Measurements from ENCODE around the gene COP1. TPM values are rescaled to one million over a fixed set of nuclear protein-coding genes. Genes with fewer than 3 reads are reported as not detected.

The COP1 gene
- total and polyA plus RNA-seq, 2 of the 4 experiments (the other 2 are of a cell fraction) = 17.8 to 35.0 TPM

DNA sequence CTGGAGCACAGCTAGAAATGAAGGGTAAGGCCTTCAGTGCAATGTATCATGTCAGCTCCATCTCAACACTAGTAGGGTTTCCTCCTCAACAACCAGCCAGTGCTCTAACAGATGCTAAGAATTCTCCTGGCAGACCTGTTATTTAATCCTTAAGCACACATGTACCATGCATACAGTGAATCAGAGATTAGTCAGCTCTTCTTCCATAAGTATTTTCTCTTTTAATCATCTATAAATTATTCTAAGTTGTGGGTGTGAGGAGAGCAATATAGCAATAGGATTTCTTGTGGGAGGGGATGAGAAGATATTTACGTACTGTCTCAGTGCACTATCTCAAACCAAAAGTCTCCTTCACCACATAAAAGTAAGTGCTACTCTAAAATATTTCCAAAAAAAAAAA, 95.3 kb downstream of the COP1 start:
- no peaks in the 10 kb centered on the region for H4K20me1 ChIP-seq (ENCODE audit: insufficient read depth, low read length)
- BruUV-seq (replicated peaks) = no TSS peak
- no peak overlapping the region; the same call in 1 of the 2 replicates for H4K5ac ChIP-seq (ENCODE audit: low read depth, low read length)
- H2BK15ac ChIP-seq (ENCODE audit: low read depth, low read length) = no peak overlapping the region
- H3K9me3 ChIP-seq (ENCODE audit: control insufficient read depth, insufficient read depth, low read length) = no peaks in the 10 kb centered on the region
- H2BK120ac ChIP-seq (ENCODE audit: low read depth, low read length) = no peak overlapping the region
- no peak overlapping the region for H3K27ac ChIP-seq (ENCODE audit: insufficient read depth, low read length)
- no peak overlapping the region for H3K4me3 ChIP-seq (ENCODE audit: insufficient read depth, low read depth, low read length)
- no peak overlapping the region for H2AFZ ChIP-seq (replicated peaks; ENCODE audit: low read length, poor library complexity)
- H3K4me2 ChIP-seq (ENCODE audit: low read depth, low read length) = no peak overlapping the region
- no peak overlapping the region for H3K18ac ChIP-seq (ENCODE audit: low read depth, low read length)
- peaks cover 2% of the 10 kb centered on the region; the same call in 1 of the 2 replicates for H3K4me1 ChIP-seq (ENCODE audit: control insufficient read depth, insufficient read depth, low read length)
- no peaks in the 10 kb centered on the region for H3K9me1 ChIP-seq (ENCODE audit: insufficient read depth, low read length)
- intact Hi-C loops (cut with micrococcal nuclease) (no loop called here), dilution Hi-C loops (cut with HindIII; ENCODE audit: low sequenced_read_pairs, unreplicated experiment) (no loop called here), in situ Hi-C loops (cut with MboI; ENCODE audit: low sequenced_read_pairs) (no loop called here)
- POLR2A ChIA-PET (ENCODE audit: unreplicated experiment) = no interaction called here
- WGBS, 2 experiments (ENCODE audit: extremely low coverage in 2 of 2, insufficient read length in 1 of 2) = no CpG with 5 or more reads among the region's 1 CpG
- H3K27me3 ChIP-seq (ENCODE audit: control insufficient read depth, insufficient read depth, low read length) = no peaks in the 10 kb centered on the region
- no peak overlapping the region for H4K91ac ChIP-seq (ENCODE audit: insufficient read depth, low read depth, low read length)
- no peak overlapping the region for H2BK5ac ChIP-seq (ENCODE audit: low read depth, low read length, poor library complexity, severe bottlenecking)
- H3K36me3 ChIP-seq (ENCODE audit: control insufficient read depth, insufficient read depth, low read length) = peaks cover 3% of the 10 kb centered on the region; the same call in 1 of the 2 replicates
- peaks cover 3 to 7% of the 10 kb centered on the region in 2 experiments; a peak in 2 of 4 replicates for H3K79me1 ChIP-seq (ENCODE audit: low read depth in 1 of 2, low read length in 2 of 2)
- no peak overlapping the region for H3K56ac ChIP-seq (ENCODE audit: extremely low read depth, insufficient read depth, low read length)
- H4K8ac ChIP-seq (ENCODE audit: low read depth in 2 of 2, low read length in 2 of 2) = no peak overlapping the region
- no peak overlapping the region for H3K23ac ChIP-seq (ENCODE audit: low read depth, low read length)
- H3K9ac ChIP-seq (ENCODE audit: low read depth, low read length) = no peak overlapping the region
- H3K4ac ChIP-seq (ENCODE audit: low read depth, low read length) = no peak overlapping the region
- TF ChIP-seq NFE2L2 (IDR thresholded peaks at IDR 0.05; ENCODE audit: low read depth, low read length) = no peak
- TF ChIP-seq ELK1 (IDR thresholded peaks at IDR 0.05; ENCODE audit: borderline replicate concordance, low read depth, low read length) = no peak
- no peak for TF ChIP-seq RFX5 (IDR thresholded peaks at IDR 0.05; ENCODE audit: low read depth, low read length)
- TF ChIP-seq BHLHE40 (IDR thresholded peaks at IDR 0.05; ENCODE audit: low read depth, low read length) = no peak
- TF ChIP-seq CEBPB (IDR thresholded peaks at IDR 0.05; ENCODE audit: low read depth, low read length) = no peak
- TF ChIP-seq MAFK (IDR thresholded peaks at IDR 0.05; ENCODE audit: low read depth, low read length) = no peak
- no peak overlapping the region for H2AK5ac ChIP-seq (ENCODE audit: low read depth, low read length)
- H2AK9ac ChIP-seq (replicated peaks; ENCODE audit: low read depth, low read length, poor library complexity) = no peak overlapping the region
- no peak overlapping the region for H3K14ac ChIP-seq (replicated peaks; ENCODE audit: low read depth, low read length)
- ATAC-seq (ENCODE audit: low read depth) (peak; percentile 48), DNase-seq (peak; percentile 78)
- CTCF ChIA-PET = no interaction called here
- no peak overlapping the region for H2BK20ac ChIP-seq (ENCODE audit: low read depth, low read length)

Measured in IMR-90 (cell line).